HepG2 (cell line): ENCODE measurements around the gene UCN. TPM values are rescaled to one million over a fixed set of nuclear protein-coding genes. Genes with fewer than 3 reads are reported as not detected.

ENCODE experiments used
- GFI1 ChIP-seq: sonication (generic); formaldehyde crosslinking; IDR thresholded peaks from 2 replicates; pipeline ENCODE4 v1.5.0; 2020; ENCODE audit warnings: missing genetic modification reagents, mild to moderate bottlenecking, borderline replicate concordance
- GZF1 ChIP-seq: sonication (generic); formaldehyde crosslinking; IDR thresholded peaks from 2 replicates; pipeline ENCODE4 v1.5.1; 2020; ENCODE audit warnings: mild to moderate bottlenecking, missing genetic modification reagents
- KDM6A ChIP-seq: IDR thresholded peaks from 2 replicates; pipeline ENCODE4 v1.6.1; 2016; ENCODE audit warnings: low read depth
- KLF6 ChIP-seq: IDR thresholded peaks from 2 replicates; pipeline ENCODE4 v1.8.0; 2016; ENCODE audit warnings: missing biosample characterization, missing genetic modification reagents
- SETDB1 ChIP-seq: sonication (generic); formaldehyde crosslinking; IDR thresholded peaks from 2 replicates; pipeline ENCODE4 v1.5.1; 2020; ENCODE audit warnings: missing genetic modification reagents, mild to moderate bottlenecking, borderline replicate concordance
- ZBTB20 ChIP-seq: sonication (generic); formaldehyde crosslinking; IDR thresholded peaks from 2 replicates; pipeline ENCODE4 v1.8.1; 2023; ENCODE audit warnings: missing genetic modification reagents, low read depth, mild to moderate bottlenecking, borderline replicate concordance
- ZFY ChIP-seq: sonication (generic); formaldehyde crosslinking; IDR thresholded peaks from 2 replicates; pipeline ENCODE4 v1.4.0; 2020; ENCODE audit warnings: missing genetic modification reagents
- ZNF232 ChIP-seq: sonication (generic); formaldehyde crosslinking; IDR thresholded peaks from 2 replicates; pipeline ENCODE4 v1.4.0; 2020; ENCODE audit warnings: missing genetic modification reagents, borderline replicate concordance
- ZNF354B ChIP-seq: sonication (generic); formaldehyde crosslinking; IDR thresholded peaks from 2 replicates; pipeline ENCODE4 v1.8.0; 2022; ENCODE audit warnings: mild to moderate bottlenecking, missing genetic modification reagents
- ZNF558 ChIP-seq: sonication (generic); formaldehyde crosslinking; IDR thresholded peaks from 2 replicates; pipeline ENCODE4 v1.9.0; 2022; ENCODE audit warnings: mild to moderate bottlenecking, missing genetic modification reagents, borderline replicate concordance
- polyA plus RNA-seq, 8 experiments: library from polyadenylated mRNA; depleted of rRNA in 3 of 8; stranded (reverse) in 7 of 8; unstranded in 1 of 8; fragments of >200 nt; fragmentation: Illumina TruSeq in 4 of 8; extraction: Trizol in 4 of 8; gene quantifications; 2 replicates each; pipeline versions ENCODE4 v1.2.1 to v1.2.3, GENCODE V29; 2011 to 2016; ENCODE audit warnings: low read depth in 4 of 8, missing spikeins in 1 of 8, mixed read lengths in 1 of 8; ENCODE audit not compliant: insufficient read depth in 1 of 8
- total RNA-seq, 5 experiments: library from RNA; depleted of rRNA; stranded (reverse); fragments of >200 nt; fragmentation: Illumina TruSeq; extraction: Trizol; gene quantifications; 2 replicates each; pipeline ENCODE4 v1.2.3, GENCODE V29; 2016; ENCODE audit warnings: low read depth in 1 of 5
- TF ChIP-seq, protein P1 (sequence below): sonication (generic); formaldehyde crosslinking; IDR thresholded peaks from 2 replicates; pipeline ENCODE4 v1.8.1; 2023; ENCODE audit warnings: mild to moderate bottlenecking, inconsistent platforms, moderate library complexity, missing genetic modification reagents, borderline replicate concordance
- TF ChIP-seq, protein P2 (sequence below): sonication (generic); formaldehyde crosslinking; IDR thresholded peaks from 2 replicates; pipeline ENCODE4 v1.4.0; 2020; ENCODE audit warnings: missing genetic modification reagents
- TF ChIP-seq, protein P3 (sequence below): sonication (generic); formaldehyde crosslinking; IDR thresholded peaks from 2 replicates; pipeline ENCODE4 v1.5.0; 2020; ENCODE audit warnings: missing genetic modification reagents
- TF ChIP-seq, protein P4 (sequence below): sonication (generic); formaldehyde crosslinking; IDR thresholded peaks from 2 replicates; pipeline ENCODE4 v1.4.0; 2020; ENCODE audit warnings: missing genetic modification reagents; ENCODE audit errors: not compliant biosample characterization
- TF ChIP-seq, protein P5 (sequence below): sonication (generic); formaldehyde crosslinking; IDR thresholded peaks from 2 replicates; pipeline ENCODE4 v1.9.0; 2021; ENCODE audit warnings: mild to moderate bottlenecking, missing genetic modification reagents

The UCN gene
- total and polyA plus RNA-seq, 2 of the 13 experiments (the other 11 are each of a cell fraction or from before 2014, with no cell fraction given) = 1.2 to 2.3 TPM

DNA sequence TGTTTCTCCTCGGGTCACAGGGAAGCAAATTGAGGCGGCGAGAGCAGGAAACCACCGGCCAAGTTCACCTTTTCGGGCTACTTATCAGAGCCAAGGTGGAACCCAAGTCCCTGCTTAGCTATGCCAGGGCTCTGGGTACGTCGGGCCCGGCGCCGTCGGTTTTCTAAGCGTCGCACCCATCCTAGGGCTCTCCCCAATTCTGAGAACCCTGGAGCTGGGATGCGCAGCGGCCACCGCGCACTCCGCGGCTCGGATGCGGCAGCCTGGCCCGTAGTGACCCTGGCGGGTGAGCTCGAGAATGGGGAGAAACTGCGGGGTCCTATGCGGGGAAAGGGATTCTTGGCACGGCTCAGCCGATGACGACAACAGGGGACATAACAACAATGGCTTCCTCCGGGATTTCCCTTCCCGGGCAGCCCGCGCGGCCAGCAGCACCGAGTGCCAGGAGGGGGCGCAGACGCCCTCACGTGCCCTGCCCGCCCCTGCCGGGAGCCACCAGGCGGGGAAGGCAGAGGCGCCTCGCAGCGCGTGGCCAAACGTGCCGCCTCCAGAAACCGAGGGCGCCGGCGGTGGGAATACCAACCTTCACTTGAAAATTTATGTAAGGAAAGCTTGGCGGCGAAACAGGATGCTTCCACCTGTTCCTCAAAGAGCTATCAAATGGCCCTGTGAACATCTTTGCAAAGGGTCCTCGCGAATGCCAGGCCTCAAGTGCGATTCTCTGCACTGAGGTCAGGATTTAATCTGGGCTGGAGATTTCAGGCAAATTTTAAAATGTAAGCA, 43.3 kb downstream of the UCN start (continued):
- TF ChIP-seq, protein P1, sequence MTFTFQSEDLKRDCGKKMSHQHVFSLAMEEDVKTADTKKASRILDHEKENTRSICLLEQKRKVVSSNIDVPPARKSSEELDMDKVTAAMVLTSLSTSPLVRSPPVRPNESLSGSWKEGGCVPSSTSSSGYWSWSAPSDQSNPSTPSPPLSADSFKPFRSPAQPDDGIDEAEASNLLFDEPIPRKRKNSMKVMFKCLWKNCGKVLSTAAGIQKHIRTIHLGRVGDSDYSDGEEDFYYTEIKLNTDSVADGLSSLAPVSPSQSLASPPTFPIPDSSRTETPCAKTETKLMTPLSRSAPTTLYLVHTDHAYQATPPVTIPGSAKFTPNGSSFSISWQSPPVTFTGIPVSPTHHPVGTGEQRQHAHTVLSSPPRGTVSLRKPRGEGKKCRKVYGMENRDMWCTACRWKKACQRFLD (CRISPR knock-in tag) = no peak
- TF ChIP-seq ZNF354B (no peak), KLF6 (CRISPR knock-in tag) (peak; percentile 86), KDM6A (no peak), ZBTB20 (CRISPR knock-in tag) (no peak), ZNF558 (CRISPR knock-in tag) (no peak; the same call in 1 of the 2 replicates), ZNF232 (CRISPR knock-in tag) (peak; percentile 55; the same call in 1 of the 2 replicates), GFI1 (peak; percentile 68), ZFY (CRISPR knock-in tag) (peak; percentile 45; the same call in 1 of the 2 replicates), GZF1 (0 out of 2 replicates have a peak, but pooled peaks have one; percentile 35), SETDB1 (CRISPR knock-in tag) (no peak)
- TF ChIP-seq, protein P2, sequence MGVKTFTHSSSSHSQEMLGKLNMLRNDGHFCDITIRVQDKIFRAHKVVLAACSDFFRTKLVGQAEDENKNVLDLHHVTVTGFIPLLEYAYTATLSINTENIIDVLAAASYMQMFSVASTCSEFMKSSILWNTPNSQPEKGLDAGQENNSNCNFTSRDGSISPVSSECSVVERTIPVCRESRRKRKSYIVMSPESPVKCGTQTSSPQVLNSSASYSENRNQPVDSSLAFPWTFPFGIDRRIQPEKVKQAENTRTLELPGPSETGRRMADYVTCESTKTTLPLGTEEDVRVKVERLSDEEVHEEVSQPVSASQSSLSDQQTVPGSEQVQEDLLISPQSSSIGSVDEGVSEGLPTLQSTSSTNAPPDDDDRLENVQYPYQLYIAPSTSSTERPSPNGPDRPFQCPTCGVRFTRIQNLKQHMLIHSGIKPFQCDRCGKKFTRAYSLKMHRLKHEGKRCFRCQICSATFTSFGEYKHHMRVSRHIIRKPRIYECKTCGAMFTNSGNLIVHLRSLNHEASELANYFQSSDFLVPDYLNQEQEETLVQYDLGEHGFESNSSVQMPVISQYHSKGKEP (CRISPR knock-in tag) = 0 out of 2 replicates have a peak, but pooled peaks have one; percentile 25
- TF ChIP-seq, protein P3, sequence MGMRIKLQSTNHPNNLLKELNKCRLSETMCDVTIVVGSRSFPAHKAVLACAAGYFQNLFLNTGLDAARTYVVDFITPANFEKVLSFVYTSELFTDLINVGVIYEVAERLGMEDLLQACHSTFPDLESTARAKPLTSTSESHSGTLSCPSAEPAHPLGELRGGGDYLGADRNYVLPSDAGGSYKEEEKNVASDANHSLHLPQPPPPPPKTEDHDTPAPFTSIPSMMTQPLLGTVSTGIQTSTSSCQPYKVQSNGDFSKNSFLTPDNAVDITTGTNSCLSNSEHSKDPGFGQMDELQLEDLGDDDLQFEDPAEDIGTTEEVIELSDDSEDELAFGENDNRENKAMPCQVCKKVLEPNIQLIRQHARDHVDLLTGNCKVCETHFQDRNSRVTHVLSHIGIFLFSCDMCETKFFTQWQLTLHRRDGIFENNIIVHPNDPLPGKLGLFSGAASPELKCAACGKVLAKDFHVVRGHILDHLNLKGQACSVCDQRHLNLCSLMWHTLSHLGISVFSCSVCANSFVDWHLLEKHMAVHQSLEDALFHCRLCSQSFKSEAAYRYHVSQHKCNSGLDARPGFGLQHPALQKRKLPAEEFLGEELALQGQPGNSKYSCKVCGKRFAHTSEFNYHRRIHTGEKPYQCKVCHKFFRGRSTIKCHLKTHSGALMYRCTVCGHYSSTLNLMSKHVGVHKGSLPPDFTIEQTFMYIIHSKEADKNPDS (CRISPR knock-in tag) = 0 out of 2 replicates have a peak, but pooled peaks have one; percentile 28
- TF ChIP-seq, protein P4, sequence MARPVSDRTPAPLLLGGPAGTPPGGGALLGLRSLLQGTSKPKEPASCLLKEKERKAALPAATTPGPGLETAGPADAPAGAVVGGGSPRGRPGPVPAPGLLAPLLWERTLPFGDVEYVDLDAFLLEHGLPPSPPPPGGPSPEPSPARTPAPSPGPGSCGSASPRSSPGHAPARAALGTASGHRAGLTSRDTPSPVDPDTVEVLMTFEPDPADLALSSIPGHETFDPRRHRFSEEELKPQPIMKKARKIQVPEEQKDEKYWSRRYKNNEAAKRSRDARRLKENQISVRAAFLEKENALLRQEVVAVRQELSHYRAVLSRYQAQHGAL (CRISPR knock-in tag) = peak; percentile 68
- TF ChIP-seq, protein P5, sequence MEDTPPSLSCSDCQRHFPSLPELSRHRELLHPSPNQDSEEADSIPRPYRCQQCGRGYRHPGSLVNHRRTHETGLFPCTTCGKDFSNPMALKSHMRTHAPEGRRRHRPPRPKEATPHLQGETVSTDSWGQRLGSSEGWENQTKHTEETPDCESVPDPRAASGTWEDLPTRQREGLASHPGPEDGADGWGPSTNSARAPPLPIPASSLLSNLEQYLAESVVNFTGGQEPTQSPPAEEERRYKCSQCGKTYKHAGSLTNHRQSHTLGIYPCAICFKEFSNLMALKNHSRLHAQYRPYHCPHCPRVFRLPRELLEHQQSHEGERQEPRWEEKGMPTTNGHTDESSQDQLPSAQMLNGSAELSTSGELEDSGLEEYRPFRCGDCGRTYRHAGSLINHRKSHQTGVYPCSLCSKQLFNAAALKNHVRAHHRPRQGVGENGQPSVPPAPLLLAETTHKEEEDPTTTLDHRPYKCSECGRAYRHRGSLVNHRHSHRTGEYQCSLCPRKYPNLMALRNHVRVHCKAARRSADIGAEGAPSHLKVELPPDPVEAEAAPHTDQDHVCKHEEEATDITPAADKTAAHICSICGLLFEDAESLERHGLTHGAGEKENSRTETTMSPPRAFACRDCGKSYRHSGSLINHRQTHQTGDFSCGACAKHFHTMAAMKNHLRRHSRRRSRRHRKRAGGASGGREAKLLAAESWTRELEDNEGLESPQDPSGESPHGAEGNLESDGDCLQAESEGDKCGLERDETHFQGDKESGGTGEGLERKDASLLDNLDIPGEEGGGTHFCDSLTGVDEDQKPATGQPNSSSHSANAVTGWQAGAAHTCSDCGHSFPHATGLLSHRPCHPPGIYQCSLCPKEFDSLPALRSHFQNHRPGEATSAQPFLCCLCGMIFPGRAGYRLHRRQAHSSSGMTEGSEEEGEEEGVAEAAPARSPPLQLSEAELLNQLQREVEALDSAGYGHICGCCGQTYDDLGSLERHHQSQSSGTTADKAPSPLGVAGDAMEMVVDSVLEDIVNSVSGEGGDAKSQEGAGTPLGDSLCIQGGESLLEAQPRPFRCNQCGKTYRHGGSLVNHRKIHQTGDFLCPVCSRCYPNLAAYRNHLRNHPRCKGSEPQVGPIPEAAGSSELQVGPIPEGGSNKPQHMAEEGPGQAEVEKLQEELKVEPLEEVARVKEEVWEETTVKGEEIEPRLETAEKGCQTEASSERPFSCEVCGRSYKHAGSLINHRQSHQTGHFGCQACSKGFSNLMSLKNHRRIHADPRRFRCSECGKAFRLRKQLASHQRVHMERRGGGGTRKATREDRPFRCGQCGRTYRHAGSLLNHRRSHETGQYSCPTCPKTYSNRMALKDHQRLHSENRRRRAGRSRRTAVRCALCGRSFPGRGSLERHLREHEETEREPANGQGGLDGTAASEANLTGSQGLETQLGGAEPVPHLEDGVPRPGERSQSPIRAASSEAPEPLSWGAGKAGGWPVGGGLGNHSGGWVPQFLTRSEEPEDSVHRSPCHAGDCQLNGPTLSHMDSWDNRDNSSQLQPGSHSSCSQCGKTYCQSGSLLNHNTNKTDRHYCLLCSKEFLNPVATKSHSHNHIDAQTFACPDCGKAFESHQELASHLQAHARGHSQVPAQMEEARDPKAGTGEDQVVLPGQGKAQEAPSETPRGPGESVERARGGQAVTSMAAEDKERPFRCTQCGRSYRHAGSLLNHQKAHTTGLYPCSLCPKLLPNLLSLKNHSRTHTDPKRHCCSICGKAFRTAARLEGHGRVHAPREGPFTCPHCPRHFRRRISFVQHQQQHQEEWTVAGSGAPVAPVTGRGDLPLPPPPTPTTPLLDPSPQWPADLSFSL (CRISPR knock-in tag) = peak; percentile 30; the same call in 1 of the 2 replicates
